ENCODE measurements around the gene ARL6. TPM values are rescaled to one million over a fixed set of nuclear protein-coding genes. Genes with fewer than 3 reads are reported as not detected.
"Not testable (repeated sequence)": the region's sequence is repeated elsewhere in the genome, so short reads cannot be mapped to it uniquely, and the experiment has no call there.

ARL6 gene
- polyA plus RNA-seq, 1 donor = 5.5 TPM

- Histone ChIP-seq H3K4me3 (ENCODE audit: low read length) (peak overlapping the region; percentile 55), H3K9me3 (ENCODE audit: control insufficient read depth, low read depth, low read length) (no peaks in the 10 kb centered on the region), H3K4me1 (ENCODE audit: control insufficient read depth, insufficient read depth, low read length) (no peaks in the 10 kb centered on the region), H3K27me3 (ENCODE audit: control insufficient read depth, insufficient read depth, low read length) (peaks cover 2% of the 10 kb centered on the region), H3K27ac (ENCODE audit: low read length) (peak overlapping the region; percentile 82), H3K36me3 (ENCODE audit: control insufficient read depth, insufficient read depth, low read length) (no peaks in the 10 kb centered on the region)
- WGBS (ENCODE audit: insufficient coverage, low lambda C conversion rate) = no CpG with 5 or more reads among the region's 23 CpGs
- no peak for DNase-seq
Measured at GRCh38 chr3:97821287-97821773, 56.8 kb downstream of the ARL6 start.

- DNase-seq = peak; percentile 78 to 90
- Histone ChIP-seq H3K27me3 (ENCODE audit: control insufficient read depth, insufficient read depth, low read length) (peaks cover 2% of the 10 kb centered on the region), H3K36me3 (ENCODE audit: control insufficient read depth, insufficient read depth, low read length) (no peaks in the 10 kb centered on the region), H3K4me3 (ENCODE audit: low read length) (peak within 1 kb of the TSS; percentile 77), H3K27ac (ENCODE audit: low read length) (peak within 1 kb of the TSS; percentile 82), H3K9me3 (ENCODE audit: control insufficient read depth, low read depth, low read length) (no peaks in the 10 kb centered on the region), H3K4me1 (ENCODE audit: control insufficient read depth, insufficient read depth, low read length) (no peaks in the 10 kb centered on the region)
- no CpG with 5 or more reads among the region's 66 CpGs for WGBS (ENCODE audit: insufficient coverage, low lambda C conversion rate)
Measured at GRCh38 chr3:97821774-97822358, 57.3 kb downstream of the ARL6 start, which contains the start of gene CRYBG3. TSS of gene CRYBG3 (plus strand) at chr3:97822011. CDS start at chr3:97822207, 196 bp downstream.

GRCh38 chr3:97822359-97822775, 57.8 kb downstream of the ARL6 start:
- no CpG with 5 or more reads among the region's 36 CpGs for WGBS (ENCODE audit: insufficient coverage, low lambda C conversion rate)
- H3K27me3 ChIP-seq (ENCODE audit: control insufficient read depth, insufficient read depth, low read length) = peaks cover 2% of the 10 kb centered on the region
- H3K4me1 ChIP-seq (ENCODE audit: control insufficient read depth, insufficient read depth, low read length) = no peaks in the 10 kb centered on the region
- H3K27ac ChIP-seq (ENCODE audit: low read length) = peak overlapping the region; percentile 77
- H3K36me3 ChIP-seq (ENCODE audit: control insufficient read depth, insufficient read depth, low read length) = no peaks in the 10 kb centered on the region
- H3K9me3 ChIP-seq (ENCODE audit: control insufficient read depth, low read depth, low read length) = no peaks in the 10 kb centered on the region
- DNase-seq = peak in 1 of 2 donors; percentile 58
- peak overlapping the region; percentile 77 for H3K4me3 ChIP-seq (ENCODE audit: low read length)

- Histone ChIP-seq H3K27ac (ENCODE audit: low read length) (no peak overlapping the region), H3K36me3 (ENCODE audit: control insufficient read depth, insufficient read depth, low read length) (no peaks in the 10 kb centered on the region)
- 67% methylated on average over 7 of the region's 17 CpGs for WGBS (ENCODE audit: insufficient coverage, low lambda C conversion rate)
Measured at GRCh38 chr3:97823046-97824004, 58.8 kb downstream of the ARL6 start.

GRCh38 chr3:97825101-97825500, 60.5 kb downstream of the ARL6 start:
- Histone ChIP-seq H3K36me3 (ENCODE audit: control insufficient read depth, insufficient read depth, low read length) (no peaks in the 10 kb centered on the region), H3K4me1 (ENCODE audit: control insufficient read depth, insufficient read depth, low read length) (no peaks in the 10 kb centered on the region), H3K4me3 (ENCODE audit: low read length) (no peak overlapping the region), H3K27ac (ENCODE audit: low read length) (no peak overlapping the region), H3K27me3 (ENCODE audit: control insufficient read depth, insufficient read depth, low read length) (no peaks in the 10 kb centered on the region), H3K9me3 (ENCODE audit: control insufficient read depth, low read depth, low read length) (no peaks in the 10 kb centered on the region)
- no peak for DNase-seq
- no CpG with 5 or more reads among the region's 1 CpG for WGBS (ENCODE audit: insufficient coverage, low lambda C conversion rate)

More at GRCh38 chr3:97823046-97824004, 58.8 kb downstream of the ARL6 start:
- Histone ChIP-seq H3K9me3 (ENCODE audit: control insufficient read depth, low read depth, low read length) (no peaks in the 10 kb centered on the region), H3K4me1 (ENCODE audit: control insufficient read depth, insufficient read depth, low read length) (no peaks in the 10 kb centered on the region), H3K4me3 (ENCODE audit: low read length) (peak overlapping the region; percentile 77), H3K27me3 (ENCODE audit: control insufficient read depth, insufficient read depth, low read length) (no peaks in the 10 kb centered on the region)
- no peak for DNase-seq

GRCh38 chr3:97827741-97828471, 63.3 kb downstream of the ARL6 start:
- H3K4me3 ChIP-seq (ENCODE audit: low read length) = no peak overlapping the region
- H3K9me3 ChIP-seq (ENCODE audit: control insufficient read depth, low read depth, low read length) = no peaks in the 10 kb centered on the region
- H3K36me3 ChIP-seq (ENCODE audit: control insufficient read depth, insufficient read depth, low read length) = no peaks in the 10 kb centered on the region
- H3K27ac ChIP-seq (ENCODE audit: low read length) = no peak overlapping the region
- no peak for DNase-seq
- 93% methylated on average over 2 of the region's 2 CpGs for WGBS (ENCODE audit: insufficient coverage, low lambda C conversion rate)
- no peaks in the 10 kb centered on the region for H3K27me3 ChIP-seq (ENCODE audit: control insufficient read depth, insufficient read depth, low read length)
- H3K4me1 ChIP-seq (ENCODE audit: control insufficient read depth, insufficient read depth, low read length) = no peaks in the 10 kb centered on the region

- no peak for DNase-seq
- WGBS (ENCODE audit: insufficient coverage, low lambda C conversion rate) = 67% methylated on average over 1 of the region's 2 CpGs
- H3K4me1 ChIP-seq (ENCODE audit: control insufficient read depth, insufficient read depth, low read length) = no peaks in the 10 kb centered on the region
- H3K36me3 ChIP-seq (ENCODE audit: control insufficient read depth, insufficient read depth, low read length) = no peaks in the 10 kb centered on the region
- H3K27ac ChIP-seq (ENCODE audit: low read length) = no peak overlapping the region
- H3K27me3 ChIP-seq (ENCODE audit: control insufficient read depth, insufficient read depth, low read length) = no peaks in the 10 kb centered on the region
- H3K9me3 ChIP-seq (ENCODE audit: control insufficient read depth, low read depth, low read length) = no peaks in the 10 kb centered on the region
- no peak overlapping the region for H3K4me3 ChIP-seq (ENCODE audit: low read length)
Measured at GRCh38 chr3:97829198-97829597, 64.6 kb downstream of the ARL6 start.

- Histone ChIP-seq H3K27ac (ENCODE audit: low read length) (no peak overlapping the region), H3K27me3 (ENCODE audit: control insufficient read depth, insufficient read depth, low read length) (no peaks in the 10 kb centered on the region), H3K9me3 (ENCODE audit: control insufficient read depth, low read depth, low read length) (no peaks in the 10 kb centered on the region), H3K4me1 (ENCODE audit: control insufficient read depth, insufficient read depth, low read length) (no peaks in the 10 kb centered on the region), H3K36me3 (ENCODE audit: control insufficient read depth, insufficient read depth, low read length) (no peaks in the 10 kb centered on the region), H3K4me3 (ENCODE audit: low read length) (no peak overlapping the region)
- DNase-seq = no peak
- WGBS (ENCODE audit: insufficient coverage, low lambda C conversion rate) = no CpG with 5 or more reads among the region's 2 CpGs
Measured at GRCh38 chr3:97830638-97831037, 66.1 kb downstream of the ARL6 start.

GRCh38 chr3:97831140-97831539, 66.6 kb downstream of the ARL6 start:
- Histone ChIP-seq H3K4me3 (ENCODE audit: low read length) (no peak overlapping the region), H3K27me3 (ENCODE audit: control insufficient read depth, insufficient read depth, low read length) (no peaks in the 10 kb centered on the region), H3K4me1 (ENCODE audit: control insufficient read depth, insufficient read depth, low read length) (no peaks in the 10 kb centered on the region), H3K36me3 (ENCODE audit: control insufficient read depth, insufficient read depth, low read length) (no peaks in the 10 kb centered on the region), H3K27ac (ENCODE audit: low read length) (no peak overlapping the region), H3K9me3 (ENCODE audit: control insufficient read depth, low read depth, low read length) (no peaks in the 10 kb centered on the region)
- no CpG with 5 or more reads among the region's 1 CpG for WGBS (ENCODE audit: insufficient coverage, low lambda C conversion rate)
- no peak for DNase-seq

- not testable (repeated sequence) for H3K9me3 ChIP-seq (ENCODE audit: control insufficient read depth, low read depth, low read length); H3K4me1 ChIP-seq (ENCODE audit: control insufficient read depth, insufficient read depth, low read length); DNase-seq; H3K27me3 ChIP-seq (ENCODE audit: control insufficient read depth, insufficient read depth, low read length); H3K4me3 ChIP-seq (ENCODE audit: low read length); H3K36me3 ChIP-seq (ENCODE audit: control insufficient read depth, insufficient read depth, low read length); H3K27ac ChIP-seq (ENCODE audit: low read length)
- 100% methylated on average over 1 of the region's 4 CpGs for WGBS (ENCODE audit: insufficient coverage, low lambda C conversion rate)
Measured at GRCh38 chr3:97833184-97833583, 68.6 kb downstream of the ARL6 start.
